ENCODE data around the gene ZNF335. TPM values are rescaled to one million over a fixed set of nuclear protein-coding genes. Genes with fewer than 3 reads are reported as not detected.

ZNF335 gene
- total and polyA plus RNA-seq, 2 experiments from 2014 or later = 6.9 to 10.8 TPM

DNA sequence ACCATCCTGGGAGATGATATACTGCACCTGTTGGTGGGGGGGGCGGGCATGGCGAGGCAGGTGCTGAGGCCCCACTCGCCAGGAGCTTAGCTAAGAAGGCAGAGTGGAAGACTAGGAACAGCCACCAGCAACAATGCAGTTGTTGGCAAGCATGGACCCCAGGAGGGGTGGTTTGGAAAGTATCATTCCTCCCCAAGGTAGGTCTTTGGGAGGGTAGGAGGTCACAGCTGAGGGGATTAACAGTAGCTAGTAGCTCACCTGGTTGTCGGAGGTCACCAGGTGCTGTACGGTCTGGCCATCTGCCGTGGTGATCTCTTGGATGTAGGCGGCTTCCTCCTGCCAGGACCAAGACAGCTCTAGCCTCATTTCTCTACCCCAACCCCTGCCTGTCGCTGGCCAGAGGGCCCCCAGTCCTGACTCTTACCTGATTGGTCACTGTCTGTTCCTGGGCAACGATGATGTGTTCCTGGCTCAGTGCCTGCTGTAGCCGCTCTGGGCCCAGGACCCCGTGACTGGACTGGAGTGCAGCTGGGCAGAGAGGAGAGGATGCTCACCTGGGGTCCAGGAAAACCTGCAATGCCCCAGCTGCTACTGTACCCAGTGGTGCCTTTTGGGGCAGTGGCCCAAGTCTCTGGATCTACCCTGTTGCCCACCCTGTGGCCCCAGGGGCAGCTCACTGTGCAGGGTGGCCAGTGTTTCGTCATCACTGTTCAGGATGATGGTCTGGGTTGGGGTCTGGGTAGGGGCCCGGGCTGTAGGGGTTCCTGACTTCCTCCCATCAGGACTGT is 22.3 kb downstream of the ZNF335 start:
- Histone ChIP-seq H3K27me3 (replicated peaks; ENCODE audit: insufficient read depth) (no peaks in the 10 kb centered on the region), H3F3A (ENCODE audit: insufficient read depth) (peaks cover 15% of the 10 kb centered on the region; the same call in 1 of the 2 replicates), H3K9me2 (ENCODE audit: insufficient read depth) (no peaks in the 10 kb centered on the region), H3K27ac (no peak overlapping the region), H3K4me1 (ENCODE audit: insufficient read depth) (peaks cover 8% of the 10 kb centered on the region; the same call in 1 of the 2 replicates), H3K4me2 (ENCODE audit: unreplicated experiment) (no peak overlapping the region), H4K20me1 (ENCODE audit: insufficient read depth) (no peaks in the 10 kb centered on the region), H3K4me3 (no peak overlapping the region), H2AFZ (no peak overlapping the region), H3K9ac (no peak overlapping the region), H3K36me3 (ENCODE audit: low read depth) (peaks cover 25% of the 10 kb centered on the region; the same call in 1 of the 2 replicates), H3K79me2 (ENCODE audit: insufficient read depth) (no peaks in the 10 kb centered on the region), H3K9me3 (ENCODE audit: low read depth) (no peaks in the 10 kb centered on the region)
- TF ChIP-seq EZH2 (IDR thresholded peaks at IDR 0.05; ENCODE audit: insufficient read depth, poor library complexity, severe bottlenecking) (no peak), EZH2phosphoT487 (IDR thresholded peaks at IDR 0.05; ENCODE audit: insufficient read depth, low read depth) (no peak)
- WGBS, 2 experiments (ENCODE audit: low coverage in 1 of 2, low lambda C conversion rate in 2 of 2, missing lambda C conversion rate in 2 of 2) = 81 to 82% methylated on average over 13 of the region's 13 CpGs
- in situ Hi-C loops (cut with MboI) = loop anchor here (10.0 kb wide), 1 partner anchor 125 kb away; the partner anchor contains the start of gene TNNC2
- no peak for DNase-seq

DNA sequence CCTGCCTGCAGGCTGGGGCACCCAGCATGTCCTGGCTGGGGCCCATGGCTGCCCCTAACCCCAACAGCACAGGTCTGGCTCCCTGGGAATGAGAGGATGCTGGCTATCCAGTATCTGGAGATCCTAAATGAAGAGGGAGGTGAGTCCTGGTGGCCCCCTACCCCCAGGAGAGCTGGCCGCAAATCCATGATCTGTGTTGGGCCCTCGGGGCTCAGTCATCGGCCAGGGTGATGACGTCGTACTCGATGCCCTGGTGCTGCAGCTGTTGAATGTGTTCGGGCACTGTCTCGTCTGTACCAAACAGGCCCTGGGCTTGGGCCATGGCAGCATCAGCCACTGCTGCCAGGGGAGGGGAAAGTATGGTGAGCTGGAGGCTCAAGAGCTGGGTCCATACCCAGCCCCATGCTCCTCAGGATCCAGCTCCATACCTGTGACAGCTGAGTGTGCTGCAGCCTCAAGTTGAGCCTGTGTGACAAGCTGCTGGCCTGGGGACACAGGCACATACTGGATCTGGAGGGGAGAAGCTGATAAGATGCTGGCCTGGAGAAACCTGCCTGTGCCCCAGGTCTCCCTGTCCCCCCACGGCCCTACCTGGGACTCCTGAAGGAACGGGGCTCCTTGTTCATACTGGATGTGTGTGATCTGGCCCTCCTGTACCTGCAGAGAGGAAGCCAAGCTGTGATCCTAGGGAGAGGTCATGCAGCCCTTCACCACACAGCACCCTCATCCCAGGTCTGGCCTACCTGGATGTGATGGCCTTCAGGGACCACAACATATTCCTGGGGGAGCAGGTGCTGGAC is 23.1 kb downstream of the ZNF335 start:
- Histone ChIP-seq H3K27ac (no peak overlapping the region), H3K9me2 (ENCODE audit: insufficient read depth) (no peaks in the 10 kb centered on the region), H3K79me2 (ENCODE audit: insufficient read depth) (no peaks in the 10 kb centered on the region), H3K4me3 (no peak overlapping the region), H3K4me2 (ENCODE audit: unreplicated experiment) (no peak overlapping the region), H4K20me1 (ENCODE audit: insufficient read depth) (no peaks in the 10 kb centered on the region), H3F3A (ENCODE audit: insufficient read depth) (peaks cover 23% of the 10 kb centered on the region; the same call in 1 of the 2 replicates), H3K36me3 (ENCODE audit: low read depth) (peaks cover 24% of the 10 kb centered on the region; the same call in 1 of the 2 replicates), H2AFZ (no peak overlapping the region), H3K4me1 (ENCODE audit: insufficient read depth) (peaks cover 13% of the 10 kb centered on the region; the same call in 1 of the 2 replicates), H3K27me3 (replicated peaks; ENCODE audit: insufficient read depth) (no peaks in the 10 kb centered on the region), H3K9ac (no peak overlapping the region), H3K9me3 (ENCODE audit: low read depth) (no peaks in the 10 kb centered on the region)
- in situ Hi-C loops (cut with MboI) = no loop called here
- TF ChIP-seq EZH2 (IDR thresholded peaks at IDR 0.05; ENCODE audit: insufficient read depth, poor library complexity, severe bottlenecking) = no peak
- TF ChIP-seq EZH2phosphoT487 (IDR thresholded peaks at IDR 0.05; ENCODE audit: insufficient read depth, low read depth) = no peak
- WGBS, 2 experiments (ENCODE audit: low coverage in 1 of 2, low lambda C conversion rate in 2 of 2, missing lambda C conversion rate in 2 of 2) = 67 to 75% methylated on average over 9 to 10 of the region's 10 CpGs
- no peak for DNase-seq

DNA sequence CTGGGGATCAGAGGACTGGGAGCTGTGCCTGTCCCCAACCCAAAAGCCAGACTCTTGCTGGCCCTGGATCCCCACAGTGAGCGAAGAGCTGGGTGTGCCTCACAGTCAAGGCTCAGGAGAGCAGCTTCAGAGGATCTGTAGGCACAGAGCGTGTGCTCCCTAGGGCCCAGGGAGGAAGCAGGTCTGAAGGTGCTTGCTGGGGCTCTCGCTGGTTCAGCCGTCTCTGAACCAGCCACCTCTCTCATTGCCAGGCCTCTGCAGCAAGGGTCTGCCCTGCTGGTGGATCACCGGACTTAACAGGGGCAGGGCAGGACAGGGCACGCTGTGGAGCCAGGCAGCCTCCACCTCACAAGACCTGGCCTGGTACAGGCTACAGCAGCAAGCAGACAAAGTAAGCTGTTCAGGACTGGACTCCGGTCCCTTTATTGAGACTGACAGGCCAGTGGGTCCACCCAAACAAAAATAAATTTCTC is 23.7 kb downstream of the ZNF335 start:
- no peak overlapping the region for H3K4me2 ChIP-seq (ENCODE audit: unreplicated experiment)
- peaks cover 27% of the 10 kb centered on the region; the same call in 1 of the 2 replicates for H3F3A ChIP-seq (ENCODE audit: insufficient read depth)
- in situ Hi-C loops (cut with MboI) = no loop called here
- no peak for TF ChIP-seq EZH2 (IDR thresholded peaks at IDR 0.05; ENCODE audit: insufficient read depth, poor library complexity, severe bottlenecking)
- no peak for TF ChIP-seq EZH2phosphoT487 (IDR thresholded peaks at IDR 0.05; ENCODE audit: insufficient read depth, low read depth)
- H3K4me1 ChIP-seq (ENCODE audit: insufficient read depth) = peaks cover 13% of the 10 kb centered on the region; the same call in 1 of the 2 replicates
- H3K36me3 ChIP-seq (ENCODE audit: low read depth) = peaks cover 20% of the 10 kb centered on the region; the same call in 1 of the 2 replicates
- no peaks in the 10 kb centered on the region for H3K9me2 ChIP-seq (ENCODE audit: insufficient read depth)
- H3K27me3 ChIP-seq (replicated peaks; ENCODE audit: insufficient read depth) = no peaks in the 10 kb centered on the region
- no peak for DNase-seq
- no peak overlapping the region for H3K27ac ChIP-seq
- H3K9me3 ChIP-seq (ENCODE audit: low read depth) = no peaks in the 10 kb centered on the region
- no peak overlapping the region for H3K4me3 ChIP-seq
- WGBS, 2 experiments (ENCODE audit: low coverage in 1 of 2, low lambda C conversion rate in 2 of 2, missing lambda C conversion rate in 2 of 2) = 65 to 80% methylated on average over 5 to 7 of the region's 7 CpGs
- no peak overlapping the region for H3K9ac ChIP-seq
- H3K79me2 ChIP-seq (ENCODE audit: insufficient read depth) = no peaks in the 10 kb centered on the region
- no peaks in the 10 kb centered on the region for H4K20me1 ChIP-seq (ENCODE audit: insufficient read depth)
- no peak overlapping the region for H2AFZ ChIP-seq
